K562 (cell line): ENCODE data around the gene CACNA1C.

Experiments used
- CTCF ChIP-seq, 3 experiments: IDR thresholded peaks in 2 of 3; conservative IDR thresholded peaks in 1 of 3; 2 replicates each; pipeline ENCODE4 v1.5.1; 2011 to 2012; ENCODE audit warnings: low read length in 3 of 3, mild to moderate bottlenecking in 3 of 3, control low read depth in 2 of 3, improper control_type of control experiment in 1 of 3, inconsistent platforms in 1 of 3, low read depth in 1 of 3, mixed read lengths in 1 of 3, moderate library complexity in 1 of 3; ENCODE audit not compliant: insufficient read depth in 2 of 3
- E2F1 ChIP-seq: sonication (generic); formaldehyde crosslinking; IDR thresholded peaks from 2 replicates; pipeline ENCODE4 v1.8.1; 2023; ENCODE audit warnings: mild to moderate bottlenecking, missing genetic modification reagents, moderate library complexity
- ELK1 ChIP-seq: sonication (generic); formaldehyde crosslinking; IDR thresholded peaks from 2 replicates; pipeline ENCODE4 v1.8.1; 2022; ENCODE audit warnings: missing genetic modification reagents
- HDAC8 ChIP-seq: fragments of 450-650 bp; IDR thresholded peaks from 2 replicates; pipeline ENCODE4 v1.6.1; 2016; ENCODE audit warnings: mild to moderate bottlenecking, missing genetic modification characterization, moderate library complexity, missing compliant biosample characterization
- MAZ ChIP-seq, 2 experiments: fragments of 450-650 bp in 1 of 2; sonication (generic) in 1 of 2; formaldehyde crosslinking; IDR thresholded peaks in 1 of 2; conservative IDR thresholded peaks in 1 of 2; 2 replicates each; pipeline versions ENCODE4 v1.4.0 to v1.5.0; 2020; ENCODE audit warnings: mild to moderate bottlenecking in 1 of 2, missing genetic modification reagents in 1 of 2
- MEF2A ChIP-seq: IDR thresholded peaks from 2 replicates; pipeline ENCODE4 v1.6.1; 2011; ENCODE audit warnings: low read depth, mild to moderate bottlenecking, low read length, moderate library complexity; ENCODE audit not compliant: control insufficient read depth
- NR3C1 ChIP-seq: sonication (generic); formaldehyde crosslinking; IDR thresholded peaks from 2 replicates; pipeline ENCODE4 v1.8.1; 2022; ENCODE audit warnings: missing genetic modification reagents
- POLR2A ChIP-seq: fragments of 450-650 bp; conservative IDR thresholded peaks from 2 replicates; pipeline ENCODE4 v1.6.1; 2016
- YY1 ChIP-seq, 3 experiments: IDR thresholded peaks; 2 replicates each; pipeline ENCODE4 v1.6.1; 2011; ENCODE audit warnings: low read length in 2 of 3, mild to moderate bottlenecking in 2 of 3, moderate library complexity in 2 of 3, borderline replicate concordance in 1 of 3, control low read depth in 1 of 3, low read depth in 1 of 3; ENCODE audit not compliant: insufficient read depth in 3 of 3, insufficient replicate concordance in 2 of 3, control insufficient read depth in 1 of 3, insufficient read length in 1 of 3; ENCODE audit errors: extremely low read depth in 1 of 3
- ZNF551 ChIP-seq: fragments of 250-450 bp; sonication (Bioruptor Pico); IDR thresholded peaks from 2 replicates; pipeline ENCODE4 v1.5.0; 2021; ENCODE audit warnings: mild to moderate bottlenecking, moderate library complexity

DNA sequence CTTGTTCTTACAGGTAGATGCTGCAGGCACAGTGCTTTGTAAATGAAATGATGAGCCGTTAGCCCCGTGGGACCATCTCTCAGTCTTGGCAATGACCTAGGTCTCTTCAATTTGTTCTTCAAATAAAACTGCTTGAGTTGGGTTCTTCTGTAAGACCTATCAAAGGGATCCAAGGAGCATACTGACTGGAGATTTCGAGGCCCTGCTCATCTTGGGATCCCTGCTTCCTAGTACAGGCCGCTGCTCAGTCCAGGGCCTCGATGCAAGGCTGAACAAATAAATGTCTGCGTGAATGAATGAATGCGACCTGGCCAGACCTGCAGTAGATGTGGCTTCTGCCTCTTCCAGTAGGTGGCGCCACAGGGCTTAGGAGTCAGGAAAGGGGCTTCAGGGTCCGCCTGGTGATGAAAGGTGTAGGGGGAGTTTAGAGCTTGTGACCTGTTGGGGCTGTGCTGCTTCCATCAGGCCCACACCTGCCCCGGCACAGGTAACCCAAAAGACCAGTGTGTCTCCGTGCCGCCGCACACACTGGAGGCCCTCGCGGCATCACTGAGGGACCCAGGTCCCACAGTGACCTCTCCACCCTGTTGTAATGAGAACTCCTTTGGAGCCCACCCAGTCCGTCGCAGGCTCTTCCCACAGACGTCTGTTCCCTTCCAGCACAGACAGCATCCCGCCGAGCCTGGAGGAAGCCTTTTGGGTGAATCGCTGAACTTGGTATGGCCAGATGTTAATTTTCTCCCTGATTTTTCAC, 4.4 kb downstream of the CACNA1C start:
- no peak for TF ChIP-seq HDAC8 (tag)
- TF ChIP-seq MAZ (CRISPR knock-in tag; conservative IDR thresholded peaks at IDR 0.05 in 1 of 2, IDR thresholded peaks at IDR 0.05 in 1 of 2) = no peak
- TF ChIP-seq ELK1 (CRISPR knock-in tag) = no peak
- no peak for TF ChIP-seq ZNF551 (CRISPR knock-in tag)
- no peak for TF ChIP-seq E2F1
- TF ChIP-seq POLR2A = no peak
- TF ChIP-seq YY1 (IDR thresholded peaks at IDR 0.05; ENCODE audit: borderline replicate concordance in 1 of 3, control insufficient read depth in 1 of 3, extremely low read depth in 1 of 3, insufficient read depth in 3 of 3, insufficient read length in 1 of 3, insufficient replicate concordance in 2 of 3, low read depth in 1 of 3, low read length in 2 of 3) = no peak
- no peak for TF ChIP-seq MEF2A
- TF ChIP-seq CTCF (IDR thresholded peaks at IDR 0.05 in 2 of 3, conservative IDR thresholded peaks at IDR 0.05 in 1 of 3; ENCODE audit: insufficient read depth in 2 of 3, low read depth in 1 of 3, low read length in 3 of 3) = peak; percentile 70 to 80 (median 72)
- no peak for TF ChIP-seq NR3C1
